Measurements from ENCODE around the gene GGA3.

Gene GGA3

DNA sequence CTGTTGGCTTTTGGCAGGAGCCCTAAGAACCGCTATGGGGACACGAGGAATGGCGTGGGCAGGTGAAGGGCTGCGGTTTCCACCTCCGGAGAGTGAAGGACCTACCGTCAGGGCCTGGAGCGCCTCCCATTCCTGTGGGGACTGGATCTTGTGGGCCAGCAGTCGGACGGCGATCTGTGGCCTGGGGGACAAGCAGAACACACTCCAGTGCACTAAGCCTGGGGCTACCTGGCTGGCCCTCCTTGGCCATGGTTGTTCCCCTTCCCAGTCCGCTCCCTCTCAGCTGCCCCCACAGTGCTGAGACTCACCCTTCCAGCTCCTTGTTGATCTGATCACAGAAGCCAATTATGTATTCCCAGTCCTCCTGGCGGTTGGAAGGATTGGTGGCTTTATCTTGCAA, 15.0 kb downstream of the GGA3 start:
- DNase-seq (ENCODE audit: low spot score), result no peak

DNA sequence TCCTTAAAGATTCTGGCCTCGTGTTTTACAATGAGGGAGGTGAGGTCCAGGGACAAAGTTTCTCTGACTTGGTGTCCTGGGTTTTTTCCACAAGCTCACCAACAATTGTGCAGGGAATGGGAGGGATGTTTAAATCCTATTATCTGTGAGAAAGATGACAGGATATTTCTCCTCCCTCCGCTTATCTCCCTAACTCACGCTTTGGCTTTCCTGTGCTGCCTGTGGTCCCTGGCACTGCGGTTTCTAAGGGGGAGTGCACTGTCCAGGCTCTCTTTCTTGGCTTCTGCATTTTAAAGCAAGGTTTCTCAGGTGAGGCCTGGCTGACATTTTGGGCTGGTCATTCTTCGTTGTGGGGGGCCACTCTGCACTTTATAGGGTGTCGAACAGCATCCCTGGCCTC, 16.4 kb downstream of the GGA3 start:
- no peak for DNase-seq (ENCODE audit: low spot score)

DNA sequence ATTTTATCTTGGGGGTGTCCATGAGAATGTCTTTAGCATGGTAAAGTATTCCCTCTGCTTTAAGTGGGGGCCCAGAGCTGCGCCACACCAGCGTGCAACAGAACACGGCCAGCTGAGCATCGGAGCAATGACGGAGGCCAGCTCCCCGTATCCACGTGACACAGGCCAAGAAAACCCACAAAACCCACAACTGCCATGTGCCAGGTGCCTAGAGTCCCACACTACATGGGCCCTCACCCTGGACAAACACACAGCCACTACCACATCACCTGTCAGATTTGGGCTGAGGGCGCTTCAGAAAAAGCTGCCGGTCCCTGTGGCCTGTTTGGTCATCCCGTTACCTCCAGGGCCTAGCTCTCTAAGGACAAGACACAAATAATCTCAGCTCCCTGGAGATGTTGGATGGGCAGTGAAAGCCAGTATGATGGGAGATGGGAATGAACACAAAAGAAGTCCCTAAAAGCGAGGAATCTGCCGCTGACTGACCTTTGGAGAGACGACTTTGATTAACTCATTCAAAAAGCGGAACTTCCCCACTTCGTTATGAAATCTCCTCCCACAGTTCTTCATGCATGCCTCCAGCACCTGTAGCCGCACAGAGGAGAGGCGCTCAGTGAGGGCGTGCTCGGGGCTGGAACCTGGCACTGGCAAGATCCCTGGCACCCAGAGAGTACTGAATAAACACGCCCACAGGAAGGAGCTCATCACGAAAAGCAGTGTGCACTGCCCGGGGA, 17.1 kb downstream of the GGA3 start:
- no peak for DNase-seq (ENCODE audit: low spot score)

DNA sequence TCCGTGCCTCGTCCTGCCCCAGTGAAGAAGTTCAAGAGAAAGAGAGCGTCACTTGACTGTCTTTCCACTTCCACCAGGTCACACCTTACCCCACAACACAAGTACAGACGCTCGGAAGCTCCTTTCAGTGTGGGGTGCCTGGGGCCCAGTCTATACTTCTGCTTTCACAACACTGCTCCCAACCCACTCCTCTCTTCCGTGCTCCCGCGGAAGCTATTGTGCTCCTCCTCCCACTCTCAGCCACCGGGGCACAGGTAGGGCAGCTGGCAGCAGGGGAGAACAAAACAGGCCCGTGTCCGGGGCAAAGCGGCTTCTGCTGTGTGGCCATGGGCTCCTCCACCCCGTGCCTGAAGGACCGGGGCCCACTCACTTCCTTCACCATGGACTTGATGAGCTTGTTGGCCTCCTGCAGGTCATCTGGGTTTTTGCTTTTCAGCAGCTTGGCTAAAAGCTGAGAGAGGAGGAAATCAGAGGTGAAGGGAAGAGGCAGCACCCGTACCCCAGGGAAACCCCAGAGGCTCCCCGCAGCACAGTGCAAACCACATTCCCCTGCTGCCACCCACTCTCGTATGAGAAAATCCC, 18.9 kb downstream of the GGA3 start:
- no peak for DNase-seq (ENCODE audit: low spot score)

- no peak for DNase-seq (ENCODE audit: low spot score)
Observed at GRCh38 chr17:75241996-75242460, 19.4 kb downstream of the GGA3 start.

DNA sequence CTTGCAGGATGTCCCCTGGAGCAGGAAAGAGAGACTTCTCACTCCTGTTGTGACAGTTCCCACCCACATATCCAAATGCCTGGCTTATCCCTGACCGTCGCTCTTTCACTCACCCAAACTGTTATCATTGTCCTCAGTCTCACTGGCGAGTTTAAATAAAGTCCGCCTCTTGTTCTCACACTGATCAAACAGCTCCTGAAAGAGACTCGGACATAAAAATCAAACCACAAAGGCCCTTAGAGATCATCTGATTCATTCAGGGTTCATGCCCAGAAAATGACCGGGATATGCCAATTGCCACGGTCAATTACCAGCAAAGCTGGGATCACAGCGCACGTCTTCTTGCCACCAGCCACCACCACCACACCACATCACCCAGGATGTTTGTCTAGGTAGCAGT, 19.9 kb downstream of the GGA3 start:
- DNase-seq (ENCODE audit: low spot score), result no peak

GRCh38 chr17:75241143-75241430, 20.3 kb downstream of the GGA3 start:
- no peak for DNase-seq (ENCODE audit: low spot score)

GRCh38 chr17:75240394-75241142, 20.8 kb downstream of the GGA3 start:
- peak; percentile 92 for DNase-seq (ENCODE audit: low spot score)

DNA sequence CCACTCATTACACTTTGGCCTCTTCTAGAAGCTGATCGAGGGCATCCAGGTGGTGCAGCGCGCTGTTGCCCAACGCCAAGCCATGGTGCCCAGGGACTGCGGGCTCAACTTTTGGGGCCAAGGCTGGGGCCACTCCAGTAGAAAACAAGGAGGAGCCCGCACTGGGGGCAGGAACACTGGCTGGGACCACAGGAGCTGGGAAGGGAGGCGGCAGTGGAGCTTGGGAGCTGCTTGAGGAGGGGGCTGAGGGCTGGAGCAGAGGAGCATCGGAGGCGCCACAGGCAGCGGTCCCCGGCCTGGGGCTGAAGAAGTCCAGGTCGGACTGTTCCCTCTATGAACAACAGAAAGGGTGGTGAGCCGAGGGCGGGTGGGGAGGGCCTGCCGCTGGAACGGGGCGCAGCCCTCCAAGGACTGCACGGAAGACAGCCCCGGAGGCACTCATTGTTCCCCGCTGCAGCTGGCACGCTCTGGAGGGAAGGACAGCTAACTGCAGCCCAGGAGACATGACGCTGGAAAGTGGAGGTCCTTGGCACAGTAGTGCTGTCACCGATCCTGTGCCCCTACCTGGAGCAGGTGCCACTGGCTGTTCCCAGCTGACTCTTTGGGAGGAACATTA, 21.5 kb downstream of the GGA3 start:
- DNase-seq (ENCODE audit: low spot score), result no peak

GRCh38 chr17:75239214-75239613, 22.2 kb downstream of the GGA3 start:
- no peak for DNase-seq (ENCODE audit: low spot score)

DNA sequence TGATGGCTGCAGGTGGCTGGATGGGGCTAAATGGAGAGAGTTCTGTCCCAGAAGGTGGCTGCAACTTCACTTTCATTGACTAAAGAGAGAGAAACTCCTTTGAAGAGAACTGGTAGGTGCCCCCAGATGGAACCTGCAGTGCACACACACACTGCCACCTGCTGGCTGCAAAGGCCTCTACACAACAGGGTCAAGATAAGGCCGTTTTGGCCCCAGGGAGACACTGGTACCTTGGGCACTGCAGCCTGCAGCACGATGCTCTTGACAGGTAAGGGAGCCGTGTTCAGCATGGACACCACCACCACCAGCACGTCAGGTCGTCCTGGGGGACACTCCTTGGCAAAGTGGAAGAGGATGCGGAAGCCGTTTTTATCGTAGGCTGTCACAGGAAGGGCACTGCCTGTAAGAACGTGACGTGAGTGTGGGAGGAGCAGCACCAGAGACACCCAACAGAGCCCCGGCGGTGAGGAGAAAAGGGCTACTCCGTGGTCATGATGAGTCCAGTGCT, 22.7 kb downstream of the GGA3 start:
- peak; percentile 90 for DNase-seq (ENCODE audit: low spot score)

GRCh38 chr17:75238020-75238580, 23.3 kb downstream of the GGA3 start:
- DNase-seq (ENCODE audit: low spot score), result no peak

GRCh38 chr17:75237100-75238014, 24.0 kb downstream of the GGA3 start:
- peak; percentile 95 for DNase-seq (ENCODE audit: low spot score)

GRCh38 chr17:75232786-75233185, 28.6 kb downstream of the GGA3 start:
- no peak for DNase-seq (ENCODE audit: low spot score)

DNA sequence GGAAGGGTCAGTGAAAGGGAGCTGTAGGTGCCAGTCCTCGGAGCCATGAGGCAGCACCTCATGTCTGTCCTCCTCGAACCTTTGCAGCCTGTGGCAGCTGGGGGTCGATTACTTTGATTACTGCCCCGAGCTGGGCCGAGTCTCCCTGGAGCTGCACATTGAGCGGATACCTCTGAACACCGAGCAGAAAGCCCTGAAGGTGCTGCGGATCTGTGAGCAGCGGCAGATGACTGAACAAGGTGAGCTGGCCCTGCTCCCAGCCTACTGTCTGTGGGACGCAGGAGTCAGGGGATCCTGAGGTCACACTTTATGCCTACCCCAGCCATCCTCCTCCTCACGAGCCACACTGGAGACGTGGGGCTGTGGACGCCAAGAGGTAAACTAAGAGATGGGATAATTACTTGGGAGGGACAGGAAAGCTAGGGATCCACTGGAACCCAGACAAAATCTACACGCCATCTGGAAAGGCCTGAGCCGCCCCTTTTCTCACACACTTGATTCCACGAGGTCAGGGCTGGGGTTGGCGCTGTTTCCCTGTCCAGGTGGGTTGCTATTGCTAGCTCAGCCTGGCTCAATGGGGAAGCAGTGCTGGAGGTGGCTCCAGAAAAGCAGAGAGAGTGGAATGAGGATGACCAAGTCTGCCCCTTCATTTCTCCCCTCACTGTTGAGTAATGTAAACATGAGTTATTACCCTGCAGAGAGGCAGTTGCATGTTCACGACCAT, 29.5 kb downstream of the GGA3 start:
- DNase-seq (ENCODE audit: low spot score), result peak; percentile 92

- no peak for DNase-seq (ENCODE audit: low spot score)
Observed at GRCh38 chr17:75231071-75231470, 30.3 kb downstream of the GGA3 start.

DNA sequence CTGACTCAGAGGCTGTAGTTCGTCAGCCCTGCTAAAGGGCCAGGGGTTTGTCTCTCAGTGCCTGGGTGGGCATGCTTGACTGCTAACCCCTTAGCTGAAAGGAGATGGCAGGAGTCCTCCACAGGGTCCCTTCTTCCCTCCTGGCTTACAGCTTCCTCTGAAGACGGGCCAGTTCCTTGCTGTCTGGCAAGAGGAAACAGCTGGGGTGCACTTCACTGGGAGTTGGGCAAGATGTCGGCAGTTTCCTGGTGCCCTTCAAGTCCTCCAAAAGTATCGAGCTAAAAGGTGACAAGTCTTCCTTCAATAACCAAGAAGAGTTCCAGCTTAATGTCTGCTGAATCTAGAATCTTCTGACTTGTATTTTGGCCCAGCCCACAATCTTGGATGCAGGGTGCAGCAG, 32.6 kb downstream of the GGA3 start:
- DNase-seq (ENCODE audit: low spot score), result no peak

DNA sequence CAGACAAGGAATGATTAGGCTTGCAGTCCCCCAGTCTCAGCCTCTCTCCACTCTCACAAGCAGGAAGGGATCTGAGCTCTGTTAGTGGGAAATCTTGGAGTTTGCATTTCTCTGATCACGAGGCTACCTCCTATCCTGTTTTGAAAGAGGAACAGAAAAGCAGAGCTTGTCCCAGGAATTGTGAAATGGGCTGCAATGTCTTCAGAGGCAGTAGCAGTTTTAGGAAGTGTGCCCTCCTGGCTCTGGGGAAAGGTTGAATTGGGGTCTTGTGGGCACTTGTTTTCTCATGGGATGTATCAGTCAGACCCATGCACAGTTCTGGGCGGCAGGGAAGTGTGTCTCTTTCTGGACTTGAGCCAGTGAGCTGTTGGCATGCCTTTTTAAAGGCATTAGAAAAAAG, 33.1 kb downstream of the GGA3 start:
- no peak for DNase-seq (ENCODE audit: low spot score)

GRCh38 chr17:75227729-75228128, 33.7 kb downstream of the GGA3 start:
- DNase-seq (ENCODE audit: low spot score), result no peak

- no peak for DNase-seq (ENCODE audit: low spot score)
Observed at GRCh38 chr17:75225016-75225415, 36.4 kb downstream of the GGA3 start.

GRCh38 chr17:75219815-75220214, 41.6 kb downstream of the GGA3 start:
- DNase-seq (ENCODE audit: low spot score), result no peak
